SK-N-MC (cell line): ENCODE results near the gene DCK.

ENCODE experiments used
- EZH2 ChIP-seq: fragments of 200-600 bp; sonication (generic); IDR thresholded peaks from one replicate; pipeline ENCODE4 v1.6.1; 2017; ENCODE audit warnings: antibody characterized with exemption
- POLR2AphosphoS5 ChIP-seq: IDR thresholded peaks from 2 replicates; pipeline ENCODE4 v1.6.1; 2012; ENCODE audit warnings: mild to moderate bottlenecking, low read depth, low read length, borderline replicate concordance

- no peak for TF ChIP-seq POLR2AphosphoS5
- no peak for TF ChIP-seq EZH2
Observed at GRCh38 chr4:71066737-71067716, 73.6 kb downstream of the DCK start.
